HG03378 (cell line): ENCODE results near the gene ACBD4.
A peak's percentile ranks its signal among the peaks of the same experiment; 100 is the strongest.

Experiments used
- ATAC-seq: cut with Tn5 transposase; IDR thresholded peaks from one replicate; pipeline ENCODE4 v1.9.1; 2021; ENCODE audit warnings: mild to moderate bottlenecking, moderate library complexity; ENCODE audit not compliant: unreplicated experiment

ACBD4 gene

GRCh38 chr17:45149669-45150664 lies 14.5 kb downstream of the ACBD4 start:
- no peak for ATAC-seq

- no peak for ATAC-seq
Measured at GRCh38 chr17:45150911-45151809, 15.7 kb downstream of the ACBD4 start.

GRCh38 chr17:45155029-45155428 lies 19.5 kb downstream of the ACBD4 start:
- ATAC-seq, result no peak

GRCh38 chr17:45155483-45155882 lies 20.0 kb downstream of the ACBD4 start:
- no peak for ATAC-seq

GRCh38 chr17:45156242-45156641 lies 20.8 kb downstream of the ACBD4 start:
- no peak for ATAC-seq

- peak; percentile 9 for ATAC-seq
Measured at GRCh38 chr17:45160447-45161287, 25.2 kb downstream of the ACBD4 start.

GRCh38 chr17:45161288-45162024 lies 26.0 kb downstream of the ACBD4 start, which contains the start of gene HEXIM2:
Gene HEXIM2, plus strand, starts transcription at chr17:45161875. Its CDS starts 919 bp downstream, at chr17:45162794.
- ATAC-seq, result peak; percentile 93

- ATAC-seq, result no peak
Measured at GRCh38 chr17:45162025-45162687, 26.7 kb downstream of the ACBD4 start.

- ATAC-seq, result no peak
Measured at GRCh38 chr17:45164734-45165269, 29.3 kb downstream of the ACBD4 start.

GRCh38 chr17:45168991-45169752 lies 33.7 kb downstream of the ACBD4 start:
- ATAC-seq, result no peak

- no peak for ATAC-seq
Measured at GRCh38 chr17:45170280-45170930, 34.9 kb downstream of the ACBD4 start.

GRCh38 chr17:45170931-45171337 lies 35.4 kb downstream of the ACBD4 start:
- no peak for ATAC-seq

- no peak for ATAC-seq
Measured at GRCh38 chr17:45171338-45172231, 36.1 kb downstream of the ACBD4 start.

GRCh38 chr17:45172232-45172540 lies 36.7 kb downstream of the ACBD4 start:
- ATAC-seq, result no peak

- ATAC-seq, result no peak
Measured at GRCh38 chr17:45172541-45173286, 37.2 kb downstream of the ACBD4 start.

GRCh38 chr17:45175759-45176115 lies 40.2 kb downstream of the ACBD4 start:
- ATAC-seq, result no peak
